ENCODE measurements around the gene CALN1.

DNA sequence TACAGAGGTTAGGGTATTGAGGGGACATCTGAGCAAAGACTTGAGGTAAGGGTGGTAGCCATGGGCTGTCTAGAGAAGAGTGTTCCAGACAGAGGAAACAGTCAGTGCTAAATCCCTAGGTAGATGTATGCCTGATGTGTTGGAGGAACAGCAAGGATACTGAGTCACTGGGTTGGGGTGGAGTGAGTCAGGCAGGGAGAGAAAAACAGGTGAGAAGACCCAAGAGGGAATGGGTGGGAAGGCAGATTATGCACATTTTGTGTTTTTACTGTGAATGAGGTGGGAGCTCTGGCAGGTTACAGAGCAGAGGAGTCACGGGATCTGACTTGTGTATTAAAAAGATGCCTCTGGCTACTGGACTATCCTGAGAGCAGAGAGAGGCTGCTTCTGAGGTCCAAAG is 285.0 kb downstream of the CALN1 start:
- TF ChIP-seq GATA3 (IDR thresholded peaks at IDR 0.05; ENCODE audit: low read depth, low read length) (no peak), GATA2 (IDR thresholded peaks at IDR 0.05; ENCODE audit: low read depth, low read length) (no peak)

All from SH-SY5Y (cell line).